Panc1 (cell line): ENCODE results near the gene SPA17.

Source experiments
- POLR2AphosphoS5 ChIP-seq: IDR thresholded peaks from 2 replicates; pipeline ENCODE4 v1.6.1; 2012; ENCODE audit warnings: mild to moderate bottlenecking, low read depth, low read length, moderate library complexity
- SIN3A ChIP-seq: IDR thresholded peaks from 2 replicates; pipeline ENCODE4 v1.6.1; 2012; ENCODE audit warnings: low read depth, mild to moderate bottlenecking, low read length, moderate library complexity, borderline replicate concordance; ENCODE audit not compliant: insufficient read depth
- TCF7L2 ChIP-seq: IDR thresholded peaks from 2 replicates; pipeline ENCODE4 v1.6.1; 2011; ENCODE audit warnings: mild to moderate bottlenecking, low read depth, low read length, inconsistent platforms
- TF ChIP-seq, protein P1 (sequence below): fragments of 450-650 bp; IDR thresholded peaks from 2 replicates; pipeline ENCODE4 v1.5.1; 2017; ENCODE audit warnings: mild to moderate bottlenecking
- TF ChIP-seq, protein P2 (sequence below), 2 experiments: IDR thresholded peaks; 2 replicates each; pipeline ENCODE4 v1.6.1; 2011 to 2012; ENCODE audit warnings: low read depth in 2 of 2, control low read depth in 1 of 2, low read length in 1 of 2, mild to moderate bottlenecking in 1 of 2, moderate library complexity in 1 of 2; ENCODE audit not compliant: insufficient read depth in 1 of 2

DNA sequence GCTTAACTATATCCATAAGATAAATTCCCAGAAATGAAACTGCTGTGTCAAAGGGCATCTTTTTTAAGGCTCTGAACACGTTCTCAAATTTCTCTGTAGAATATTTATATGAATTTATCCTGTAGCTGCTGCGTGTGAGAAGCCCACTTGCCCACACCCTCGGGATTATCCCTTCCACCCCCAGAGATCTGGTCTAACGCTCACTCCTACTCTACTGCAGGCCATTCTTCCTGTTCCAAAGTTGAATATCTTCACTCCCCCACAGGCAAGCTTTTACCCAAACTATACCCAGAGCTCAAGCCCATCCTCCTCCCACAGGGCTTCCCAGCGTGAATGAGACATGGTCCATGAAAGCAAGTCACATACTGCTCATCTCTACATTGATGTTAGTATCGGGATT, 25.1 kb upstream of the SPA17 start:
- TF ChIP-seq POLR2AphosphoS5 = no peak
- TF ChIP-seq, protein P1, sequence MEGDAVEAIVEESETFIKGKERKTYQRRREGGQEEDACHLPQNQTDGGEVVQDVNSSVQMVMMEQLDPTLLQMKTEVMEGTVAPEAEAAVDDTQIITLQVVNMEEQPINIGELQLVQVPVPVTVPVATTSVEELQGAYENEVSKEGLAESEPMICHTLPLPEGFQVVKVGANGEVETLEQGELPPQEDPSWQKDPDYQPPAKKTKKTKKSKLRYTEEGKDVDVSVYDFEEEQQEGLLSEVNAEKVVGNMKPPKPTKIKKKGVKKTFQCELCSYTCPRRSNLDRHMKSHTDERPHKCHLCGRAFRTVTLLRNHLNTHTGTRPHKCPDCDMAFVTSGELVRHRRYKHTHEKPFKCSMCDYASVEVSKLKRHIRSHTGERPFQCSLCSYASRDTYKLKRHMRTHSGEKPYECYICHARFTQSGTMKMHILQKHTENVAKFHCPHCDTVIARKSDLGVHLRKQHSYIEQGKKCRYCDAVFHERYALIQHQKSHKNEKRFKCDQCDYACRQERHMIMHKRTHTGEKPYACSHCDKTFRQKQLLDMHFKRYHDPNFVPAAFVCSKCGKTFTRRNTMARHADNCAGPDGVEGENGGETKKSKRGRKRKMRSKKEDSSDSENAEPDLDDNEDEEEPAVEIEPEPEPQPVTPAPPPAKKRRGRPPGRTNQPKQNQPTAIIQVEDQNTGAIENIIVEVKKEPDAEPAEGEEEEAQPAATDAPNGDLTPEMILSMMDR = no peak
- TF ChIP-seq SIN3A = no peak
- TF ChIP-seq, protein P2, sequence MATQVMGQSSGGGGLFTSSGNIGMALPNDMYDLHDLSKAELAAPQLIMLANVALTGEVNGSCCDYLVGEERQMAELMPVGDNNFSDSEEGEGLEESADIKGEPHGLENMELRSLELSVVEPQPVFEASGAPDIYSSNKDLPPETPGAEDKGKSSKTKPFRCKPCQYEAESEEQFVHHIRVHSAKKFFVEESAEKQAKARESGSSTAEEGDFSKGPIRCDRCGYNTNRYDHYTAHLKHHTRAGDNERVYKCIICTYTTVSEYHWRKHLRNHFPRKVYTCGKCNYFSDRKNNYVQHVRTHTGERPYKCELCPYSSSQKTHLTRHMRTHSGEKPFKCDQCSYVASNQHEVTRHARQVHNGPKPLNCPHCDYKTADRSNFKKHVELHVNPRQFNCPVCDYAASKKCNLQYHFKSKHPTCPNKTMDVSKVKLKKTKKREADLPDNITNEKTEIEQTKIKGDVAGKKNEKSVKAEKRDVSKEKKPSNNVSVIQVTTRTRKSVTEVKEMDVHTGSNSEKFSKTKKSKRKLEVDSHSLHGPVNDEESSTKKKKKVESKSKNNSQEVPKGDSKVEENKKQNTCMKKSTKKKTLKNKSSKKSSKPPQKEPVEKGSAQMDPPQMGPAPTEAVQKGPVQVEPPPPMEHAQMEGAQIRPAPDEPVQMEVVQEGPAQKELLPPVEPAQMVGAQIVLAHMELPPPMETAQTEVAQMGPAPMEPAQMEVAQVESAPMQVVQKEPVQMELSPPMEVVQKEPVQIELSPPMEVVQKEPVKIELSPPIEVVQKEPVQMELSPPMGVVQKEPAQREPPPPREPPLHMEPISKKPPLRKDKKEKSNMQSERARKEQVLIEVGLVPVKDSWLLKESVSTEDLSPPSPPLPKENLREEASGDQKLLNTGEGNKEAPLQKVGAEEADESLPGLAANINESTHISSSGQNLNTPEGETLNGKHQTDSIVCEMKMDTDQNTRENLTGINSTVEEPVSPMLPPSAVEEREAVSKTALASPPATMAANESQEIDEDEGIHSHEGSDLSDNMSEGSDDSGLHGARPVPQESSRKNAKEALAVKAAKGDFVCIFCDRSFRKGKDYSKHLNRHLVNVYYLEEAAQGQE (IDR thresholded peaks at IDR 0.05; ENCODE audit: insufficient read depth in 1 of 2, low read depth in 2 of 2, low read length in 1 of 2) = no peak
- TF ChIP-seq TCF7L2 = no peak
